ENCODE data around the gene PRLH. TPM values are rescaled to one million over a fixed set of nuclear protein-coding genes. Genes with fewer than 3 reads are reported as not detected.

Gene PRLH
- total and polyA plus RNA-seq, 2 donors (not counting 3 experiments of a cell fraction or from before 2014, with no cell fraction given) = not detected

GRCh38 chr2:237536617-237537016 lies 29.8 kb upstream of the PRLH start:
- dilution Hi-C loops (cut with MboI; ENCODE audit: extremely low pct_ligation_motif_present, low sequenced_read_pairs) = no loop called here
- DNase-seq (ENCODE audit: low read depth, low spot score) = no peak
- no TSS peak for BruUV-seq (replicated peaks)
- no peak overlapping the region for H3K27ac ChIP-seq (ENCODE audit: insufficient read depth, low read depth, low read length)
- intact Hi-C loops (cut with micrococcal nuclease) = no loop called here
- no peaks in the 10 kb centered on the region for H3K79me2 ChIP-seq (ENCODE audit: control insufficient read depth, insufficient read depth, low read length)
- peaks cover 2% of the 10 kb centered on the region for H3K4me1 ChIP-seq (ENCODE audit: control insufficient read depth, extremely low read depth, insufficient read depth, low read length)
- H3K4me3 ChIP-seq (replicated peaks in 1 of 3; ENCODE audit: insufficient read depth in 1 of 3, low read depth in 1 of 3, low read length in 3 of 3) = no peak overlapping the region
- H4K20me1 ChIP-seq (replicated peaks; ENCODE audit: control insufficient read depth, extremely low read depth, insufficient read depth, low read length) = no peaks in the 10 kb centered on the region
- POLR2A ChIA-PET = no interaction called here
- CTCF ChIA-PET = interaction anchor here (1.4 kb wide), 1 partner anchor 24 kb away, joined by 4 read pairs; no protein-coding TSS in a partner anchor
- H3K9me1 ChIP-seq (replicated peaks; ENCODE audit: control insufficient read depth, extremely low read depth, insufficient read depth, low read length) = no peaks in the 10 kb centered on the region
- H3K9ac ChIP-seq (replicated peaks; ENCODE audit: extremely low read depth, insufficient read depth, low read length) = no peak overlapping the region
- no peaks in the 10 kb centered on the region for H3K9me3 ChIP-seq (replicated peaks; ENCODE audit: control insufficient read depth, insufficient read depth, low read length)
- no peak for TF ChIP-seq MAX (IDR thresholded peaks at IDR 0.05; ENCODE audit: insufficient read depth, insufficient read length)
- no peak for TF ChIP-seq JUN (IDR thresholded peaks at IDR 0.05; ENCODE audit: borderline replicate concordance, insufficient read depth, insufficient read length, low read depth)
- TF ChIP-seq FOS (IDR thresholded peaks at IDR 0.05; ENCODE audit: borderline replicate concordance, insufficient read depth, low read length) = no peak
- no peak for TF ChIP-seq EZH2 (IDR thresholded peaks at IDR 0.05; ENCODE audit: borderline replicate concordance, low read depth, low read length, severe bottlenecking)
- no peak for TF ChIP-seq POLR2AphosphoS5 (IDR thresholded peaks at IDR 0.05; ENCODE audit: insufficient read depth, low read depth, low read length)
- TF ChIP-seq GATA2 (IDR thresholded peaks at IDR 0.05; ENCODE audit: insufficient read depth, insufficient read length, low read depth, low read length) = no peak
- TF ChIP-seq CTCF (IDR thresholded peaks at IDR 0.05; ENCODE audit: extremely low read depth in 1 of 2, insufficient read depth in 1 of 2, low read depth in 1 of 2, low read length in 2 of 2) = no peak
- no peak for TF ChIP-seq POLR2A (IDR thresholded peaks at IDR 0.05; ENCODE audit: low read depth, low read length)
- TF ChIP-seq MYC (IDR thresholded peaks at IDR 0.05; ENCODE audit: low read depth, low read length) = no peak
- H3K27me3 ChIP-seq (ENCODE audit: control insufficient read depth in 2 of 2, insufficient read depth in 2 of 2, low read length in 2 of 2) = no peaks in the 10 kb centered on the region
- no peak overlapping the region for H2AFZ ChIP-seq (ENCODE audit: low read depth, low read length)
- FAIRE-seq = no peak
- H3K4me2 ChIP-seq (ENCODE audit: insufficient read depth, low read length) = no peak overlapping the region
- no peaks in the 10 kb centered on the region for H3K36me3 ChIP-seq (ENCODE audit: control insufficient read depth in 2 of 2, extremely low read depth in 1 of 2, insufficient read depth in 2 of 2, low read length in 2 of 2)

Data from endothelial cell of umbilical vein (primary cell).